Esophagus squamous epithelium (tissue), 5 donors: ENCODE data around the gene GDI2. TPM values are rescaled to one million over a fixed set of nuclear protein-coding genes. Genes with fewer than 3 reads are reported as not detected.
"Not testable (repeated sequence)": the region's sequence is repeated elsewhere in the genome, so short reads cannot be mapped to it uniquely, and the experiment has no call there.

Source experiments
- DNase-seq: peaks from one replicate; lab custom pipeline; 2025; lab: John Stamatoyannopoulos, UW
- H3K27ac ChIP-seq, 4 donors: fragments of 200-600 bp; sonication (generic); one replicate each; pipeline ENCODE4 v1.5.1; 2016 to 2019; ENCODE audit warnings: mild to moderate bottlenecking in 1 of 4
- H3K27me3 ChIP-seq, 4 donors: fragments of 200-600 bp; sonication (generic); 1 replicate in 3 of 4; 2 replicates in 1 of 4; pipeline versions ENCODE4 v1.5.1 to v1.6.0; 2017 to 2021; ENCODE audit warnings: antibody characterized with exemption in 1 of 4
- H3K36me3 ChIP-seq, 3 donors: fragments of 200-600 bp; sonication (generic); one replicate each; pipeline ENCODE4 v1.5.1; 2016 to 2019
- H3K4me1 ChIP-seq, 3 donors: fragments of 200-600 bp; sonication (generic); one replicate each; pipeline ENCODE4 v1.5.1; 2017 to 2019
- H3K4me3 ChIP-seq, 4 donors: fragments of 200-600 bp; sonication (generic); 1 replicate in 3 of 4; 2 replicates in 1 of 4; pipeline ENCODE4 v1.5.1; 2016 to 2019; ENCODE audit warnings: mild to moderate bottlenecking in 2 of 4, moderate library complexity in 1 of 4
- H3K9me3 ChIP-seq, 3 donors: fragments of 200-600 bp; sonication (generic); one replicate each; pipeline ENCODE4 v1.5.1; 2016 to 2019
- CTCF ChIP-seq, 6 experiments: fragments of 450-650 bp in 4 of 6; fragments of 200-600 bp in 2 of 6; sonication (generic) in 2 of 6; IDR thresholded peaks; one replicate each; pipeline ENCODE4 v1.5.1; 2016 to 2019; ENCODE audit warnings: antibody characterized with exemption in 6 of 6, mild to moderate bottlenecking in 4 of 6, moderate library complexity in 4 of 6
- POLR2A ChIP-seq, 4 donors: fragments of 450-650 bp; IDR thresholded peaks; one replicate each; pipeline ENCODE4 v1.6.1; 2017; ENCODE audit warnings: antibody characterized with exemption in 4 of 4, mild to moderate bottlenecking in 4 of 4, moderate library complexity in 3 of 4
- WGBS, 2 donors: methylation state at CpG; one replicate each; pipeline ENCODE4 v1.1.5; 2018; 5-methylcytosine and 5-hydroxymethylcytosine counted together
- intact Hi-C: fragments of 100-400 bp; cut with DNase I; formaldehyde crosslinking; loops from one replicate; pipeline ENCODE4 v1.15.0; 2022
- total RNA-seq, 4 donors: library from RNA; depleted of rRNA; stranded (reverse); fragments of >200 nt; gene quantifications; one replicate each; pipeline ENCODE4 v1.1.0, GENCODE V29; 2016
- donor health status: DM: yes; HTN: yes; CAD: no.

GDI2 gene
- total RNA-seq, 4 donors from 2014 or later = 153 to 299 (median 257) TPM

DNA sequence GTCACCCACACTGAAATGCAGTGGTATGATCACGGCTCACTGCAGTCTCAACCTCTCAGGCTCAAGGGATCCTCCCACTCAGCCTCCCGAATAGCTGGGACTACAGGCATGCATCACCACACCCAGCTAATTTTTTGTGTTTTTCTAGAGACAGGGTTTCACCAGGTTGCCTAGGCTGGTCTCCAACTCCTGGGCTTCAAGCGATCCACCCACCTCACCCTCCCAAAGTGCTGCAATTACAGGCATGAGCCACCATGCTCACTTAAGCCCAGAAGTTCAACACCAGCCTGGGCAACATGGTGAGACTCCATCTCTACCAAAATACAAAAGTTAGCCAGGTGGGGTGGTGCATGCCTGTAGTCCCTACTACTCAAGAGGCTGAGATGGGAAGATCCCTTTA is 33.5 kb downstream of the GDI2 start:
- H3K27ac ChIP-seq = no peak overlapping the region
- H3K27me3 ChIP-seq = no peaks in the 10 kb centered on the region
- peaks cover 0 to 4% (median 0%) of the 10 kb centered on the region in 3 donors for H3K9me3 ChIP-seq
- no peak for DNase-seq
- H3K4me1 ChIP-seq = peaks cover 0 to 27% (median 20%) of the 10 kb centered on the region in 3 donors
- WGBS, 2 donors = 71 to 73% methylated on average over 3 of the region's 3 CpGs
- intact Hi-C loops = no loop called here
- no peak for TF ChIP-seq CTCF (IDR thresholded peaks at IDR 0.05)
- no peak for TF ChIP-seq POLR2A (IDR thresholded peaks at IDR 0.05)
- no peak overlapping the region for H3K4me3 ChIP-seq
- H3K36me3 ChIP-seq = peaks cover 10 to 96% (median 10%) of the 10 kb centered on the region in 3 donors

DNA sequence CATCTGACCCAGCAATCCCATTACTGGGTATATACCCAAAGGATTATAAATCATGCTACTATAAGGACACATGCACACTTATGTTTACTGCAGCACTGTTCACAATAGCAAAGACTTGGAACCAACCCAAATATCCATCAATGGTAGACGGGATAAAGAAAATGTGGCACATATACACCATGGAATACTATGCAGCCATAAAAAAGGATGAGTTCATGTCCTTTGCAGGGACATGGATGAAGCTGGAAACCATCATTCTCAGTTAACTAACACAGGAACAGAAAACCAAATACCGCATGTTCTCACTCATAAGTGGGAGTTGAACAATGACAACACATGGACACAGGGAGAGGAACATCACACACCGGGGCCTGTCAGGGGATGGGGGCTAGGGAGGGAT is 35.5 kb downstream of the GDI2 start:
- H3K4me3 ChIP-seq, intact Hi-C loops, H3K27me3 ChIP-seq, H3K9me3 ChIP-seq, DNase-seq: not testable (repeated sequence)
- Histone ChIP-seq H3K4me1 (peaks cover 0 to 27% (median 20%) of the 10 kb centered on the region in 3 donors), H3K27ac (peak overlapping the region in 2 of 4 donors; percentile 2 to 73), H3K36me3 (peaks cover 0 to 96% (median 2%) of the 10 kb centered on the region in 3 donors)
- WGBS, 2 donors = 76 to 89% methylated on average over 3 of the region's 3 CpGs

GRCh38 chr10:5776881-5777197 is 36.4 kb downstream of the GDI2 start:
- 18 to 26% methylated on average over 3 of the region's 3 CpGs for WGBS, 2 donors
- H3K9me3 ChIP-seq = no peaks in the 10 kb centered on the region
- intact Hi-C loops = no loop called here
- peak overlapping the region in 3 of 4 donors; percentile 21 to 78 (median 73) for H3K27ac ChIP-seq
- TF ChIP-seq CTCF (IDR thresholded peaks at IDR 0.05) (no peak), POLR2A (IDR thresholded peaks at IDR 0.05) (no peak)
- H3K27me3 ChIP-seq = no peaks in the 10 kb centered on the region
- no peak for DNase-seq
- peaks cover 0 to 27% (median 20%) of the 10 kb centered on the region in 3 donors for H3K4me1 ChIP-seq
- peaks cover 0 to 96% (median 0%) of the 10 kb centered on the region in 3 donors for H3K36me3 ChIP-seq
- H3K4me3 ChIP-seq = peak overlapping the region in 1 of 4 donors; percentile 2

- Histone ChIP-seq H3K27me3 (no peaks in the 10 kb centered on the region), H3K36me3 (peaks cover 0 to 96% (median 0%) of the 10 kb centered on the region in 3 donors), H3K9me3 (no peaks in the 10 kb centered on the region), H3K4me1 (peaks cover 0 to 27% (median 20%) of the 10 kb centered on the region in 3 donors), H3K27ac (peak overlapping the region; percentile 20 to 78 (median 47)), H3K4me3 (peak overlapping the region in 1 of 4 donors; percentile 2)
- DNase-seq = no peak
- TF ChIP-seq CTCF (IDR thresholded peaks at IDR 0.05) = no peak
- TF ChIP-seq POLR2A (IDR thresholded peaks at IDR 0.05) = no peak
- 63 to 70% methylated on average over 6 to 7 of the region's 7 CpGs for WGBS, 2 donors
- intact Hi-C loops = no loop called here
Measured at GRCh38 chr10:5776136-5776880, 36.9 kb downstream of the GDI2 start.

DNA sequence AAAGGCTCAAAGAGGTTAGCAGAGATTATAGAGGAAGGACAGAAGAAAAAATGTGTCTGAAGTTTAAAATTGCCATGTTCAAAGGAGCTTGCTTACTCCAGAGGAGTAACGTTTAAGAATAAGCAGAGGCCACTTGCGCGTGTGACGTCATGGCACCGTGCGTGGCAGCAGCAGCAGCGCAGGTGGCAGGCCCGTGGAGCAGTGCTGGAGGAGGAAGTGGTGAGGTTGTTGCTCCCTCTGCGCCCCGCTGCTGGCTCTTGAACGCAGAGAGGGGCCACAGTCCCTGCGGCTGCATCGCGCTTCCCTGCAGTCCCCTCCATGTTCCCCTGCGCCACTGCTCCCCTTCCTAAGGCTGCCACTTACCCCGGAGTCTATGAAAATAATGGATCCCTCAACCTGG is 37.5 kb downstream of the GDI2 start:
- peaks cover 0 to 27% (median 20%) of the 10 kb centered on the region in 3 donors for H3K4me1 ChIP-seq
- 75 to 80% methylated on average over 16 of the region's 16 CpGs for WGBS, 2 donors
- intact Hi-C loops = no loop called here
- no peaks in the 10 kb centered on the region for H3K9me3 ChIP-seq
- H3K27ac ChIP-seq = peak overlapping the region; percentile 20 to 73 (median 33)
- H3K4me3 ChIP-seq = no peak overlapping the region
- H3K36me3 ChIP-seq = peaks cover 0 to 95% (median 0%) of the 10 kb centered on the region in 3 donors
- no peaks in the 10 kb centered on the region for H3K27me3 ChIP-seq
- TF ChIP-seq POLR2A (IDR thresholded peaks at IDR 0.05) (no peak), CTCF (IDR thresholded peaks at IDR 0.05) (no peak)
- no peak for DNase-seq
